IMR-90 (cell line): ENCODE data around the gene DNASE2B.

Source experiments
- NFE2L2 ChIP-seq: fragments of 150-350 bp; IDR thresholded peaks from 2 replicates; pipeline ENCODE4 v1.6.1; 2016; ENCODE audit warnings: low read depth, mild to moderate bottlenecking, low read length
- POLR2A ChIP-seq: IDR thresholded peaks from 2 replicates; pipeline ENCODE4 v1.6.1; 2012; ENCODE audit warnings: mild to moderate bottlenecking, low read depth, low read length
- TF ChIP-seq, protein P1 (sequence below): conservative IDR thresholded peaks from 2 replicates; pipeline ENCODE4 v1.5.1; 2012; ENCODE audit warnings: mild to moderate bottlenecking, low read depth, low read length, improper control_type of control experiment

- TF ChIP-seq POLR2A: no peak
- no peak for TF ChIP-seq NFE2L2
- TF ChIP-seq, protein P1, sequence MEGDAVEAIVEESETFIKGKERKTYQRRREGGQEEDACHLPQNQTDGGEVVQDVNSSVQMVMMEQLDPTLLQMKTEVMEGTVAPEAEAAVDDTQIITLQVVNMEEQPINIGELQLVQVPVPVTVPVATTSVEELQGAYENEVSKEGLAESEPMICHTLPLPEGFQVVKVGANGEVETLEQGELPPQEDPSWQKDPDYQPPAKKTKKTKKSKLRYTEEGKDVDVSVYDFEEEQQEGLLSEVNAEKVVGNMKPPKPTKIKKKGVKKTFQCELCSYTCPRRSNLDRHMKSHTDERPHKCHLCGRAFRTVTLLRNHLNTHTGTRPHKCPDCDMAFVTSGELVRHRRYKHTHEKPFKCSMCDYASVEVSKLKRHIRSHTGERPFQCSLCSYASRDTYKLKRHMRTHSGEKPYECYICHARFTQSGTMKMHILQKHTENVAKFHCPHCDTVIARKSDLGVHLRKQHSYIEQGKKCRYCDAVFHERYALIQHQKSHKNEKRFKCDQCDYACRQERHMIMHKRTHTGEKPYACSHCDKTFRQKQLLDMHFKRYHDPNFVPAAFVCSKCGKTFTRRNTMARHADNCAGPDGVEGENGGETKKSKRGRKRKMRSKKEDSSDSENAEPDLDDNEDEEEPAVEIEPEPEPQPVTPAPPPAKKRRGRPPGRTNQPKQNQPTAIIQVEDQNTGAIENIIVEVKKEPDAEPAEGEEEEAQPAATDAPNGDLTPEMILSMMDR: no peak
Observed at GRCh38 chr1:84385347-84385746, 12.9 kb upstream of the DNASE2B start.
